ENCODE measurements around the gene MTARC2. TPM values are rescaled to one million over a fixed set of nuclear protein-coding genes. Genes with fewer than 3 reads are reported as not detected.

The MTARC2 gene
- total and polyA plus RNA-seq, 10 of the 15 experiments (the other 5 are each of a cell fraction or from before 2014, with no cell fraction given) = 1.9 to 5.5 (median 3.3) TPM

GRCh38 chr1:220769205-220769604, 21.1 kb downstream of the MTARC2 start:
- WGBS (ENCODE audit: insufficient coverage, insufficient replicate concordance, low lambda C conversion rate, missing lambda C conversion rate) = 88% methylated on average over 13 of the region's 13 CpGs
- ATAC-seq = no peak
- BruUV-seq (replicated peaks) = no TSS peak
- intact Hi-C loops (cut with micrococcal nuclease; ENCODE audit: unreplicated experiment) = no loop called here
- RAD21 ChIA-PET (ENCODE audit: unreplicated experiment) = interaction anchor here (1.2 to 1.6 kb wide), 3 partner anchors 36 to 550 kb away, joined by 3 read pairs; no protein-coding TSS in a partner anchor
- no peak for FAIRE-seq
- no peaks in the 10 kb centered on the region; the same call in 2 of the 3 replicates for H3K9me3 ChIP-seq (replicated peaks; ENCODE audit: control insufficient read depth, insufficient read depth, low read length)
- SMC1A ChIA-PET (ENCODE audit: uncharacterized antibody, unreplicated experiment) = interaction anchor here (0.6 to 1.1 kb wide), 4 partner anchors 10 to 109 kb away, joined by 3 to 8 read pairs (median 4); no protein-coding TSS in a partner anchor
- DNase-seq (ENCODE audit: low read depth, low spot score) = no peak
- TF ChIP-seq NR2C1 (IDR thresholded peaks at IDR 0.05) = no peak
- no peak for TF ChIP-seq RAD51 (IDR thresholded peaks at IDR 0.05)
- TF ChIP-seq RELB (IDR thresholded peaks at IDR 0.05; ENCODE audit: low read depth) = no peak
- TF ChIP-seq EED (IDR thresholded peaks at IDR 0.05; ENCODE audit: low read depth) = no peak
- TF ChIP-seq KLF5 (IDR thresholded peaks at IDR 0.05; ENCODE audit: partially characterized antibody) = no peak
- TF ChIP-seq MTA3 (IDR thresholded peaks at IDR 0.05; ENCODE audit: borderline replicate concordance, low read length) = no peak
- no peaks in the 10 kb centered on the region for H3K36me3 ChIP-seq (ENCODE audit: control insufficient read depth in 2 of 2, insufficient read depth in 2 of 2, low read length in 1 of 2)
- no peak overlapping the region; the same call in 1 of the 2 replicates for H3K27ac ChIP-seq (ENCODE audit: control insufficient read depth, insufficient read depth)
- H3K79me2 ChIP-seq (ENCODE audit: control insufficient read depth, insufficient read depth, low read length) = no peaks in the 10 kb centered on the region
- no peak overlapping the region for H3K4me2 ChIP-seq (ENCODE audit: control insufficient read depth, insufficient read depth)
- H4K20me1 ChIP-seq (ENCODE audit: control insufficient read depth, insufficient read depth) = no peaks in the 10 kb centered on the region
- POLR2A ChIA-PET = interaction anchor here (0.8 to 1.0 kb wide), 2 partner anchors 15 to 70 kb away, joined by 3 read pairs; no protein-coding TSS in a partner anchor
- H2AFZ ChIP-seq (ENCODE audit: control insufficient read depth, low read depth, low read length) = no peak overlapping the region
- CTCF ChIA-PET = interaction anchor here (0.9 to 2.5 kb wide), 3 partner anchors 36 to 549 kb away, joined by 3 to 8 read pairs (median 4); no protein-coding TSS in a partner anchor
- no peak overlapping the region for H3K9ac ChIP-seq (ENCODE audit: control insufficient read depth, insufficient read depth, low read length)
- no peaks in the 10 kb centered on the region; the same call in none of the 2 replicates for H3K4me1 ChIP-seq (ENCODE audit: control insufficient read depth, insufficient read depth, low read length)
- H3K4me3 ChIP-seq = no peak overlapping the region
- no peaks in the 10 kb centered on the region for H3K27me3 ChIP-seq (replicated peaks in 1 of 2; ENCODE audit: control insufficient read depth in 2 of 2, insufficient read depth in 2 of 2, low read length in 1 of 2)
- in situ Hi-C loops (cut with MboI) = no loop called here

Data from GM12878 (cell line).